ENCODE data around the gene DNHD1. TPM values are rescaled to one million over a fixed set of nuclear protein-coding genes. Genes with fewer than 3 reads are reported as not detected.

DNHD1 gene
- total and polyA plus RNA-seq, 2 of the 4 experiments (the other 2 are of a cell fraction), result 1.8 to 3.6 TPM

DNA sequence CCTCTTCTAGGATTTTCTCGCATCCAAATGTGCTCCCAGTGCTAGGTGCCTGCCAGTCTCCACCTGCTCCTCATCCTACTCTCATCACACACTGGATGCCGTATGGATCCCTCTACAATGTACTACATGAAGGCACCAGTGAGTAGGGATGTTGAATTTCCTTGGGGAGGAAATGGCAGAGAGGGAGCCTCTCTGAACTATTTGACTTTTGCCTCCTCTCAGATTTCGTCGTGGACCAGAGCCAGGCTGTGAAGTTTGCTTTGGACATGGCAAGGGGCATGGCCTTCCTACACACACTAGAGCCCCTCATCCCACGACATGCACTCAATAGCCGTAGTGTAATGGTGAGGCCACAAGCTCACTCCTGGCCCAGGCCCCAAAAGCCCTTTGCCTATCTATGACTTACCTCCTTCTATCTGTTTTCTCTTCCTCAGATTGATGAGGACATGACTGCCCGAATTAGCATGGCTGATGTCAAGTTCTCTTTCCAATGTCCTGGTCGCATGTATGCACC, 112.5 kb downstream of the DNHD1 start (continued):
- TF ChIP-seq, protein P1, sequence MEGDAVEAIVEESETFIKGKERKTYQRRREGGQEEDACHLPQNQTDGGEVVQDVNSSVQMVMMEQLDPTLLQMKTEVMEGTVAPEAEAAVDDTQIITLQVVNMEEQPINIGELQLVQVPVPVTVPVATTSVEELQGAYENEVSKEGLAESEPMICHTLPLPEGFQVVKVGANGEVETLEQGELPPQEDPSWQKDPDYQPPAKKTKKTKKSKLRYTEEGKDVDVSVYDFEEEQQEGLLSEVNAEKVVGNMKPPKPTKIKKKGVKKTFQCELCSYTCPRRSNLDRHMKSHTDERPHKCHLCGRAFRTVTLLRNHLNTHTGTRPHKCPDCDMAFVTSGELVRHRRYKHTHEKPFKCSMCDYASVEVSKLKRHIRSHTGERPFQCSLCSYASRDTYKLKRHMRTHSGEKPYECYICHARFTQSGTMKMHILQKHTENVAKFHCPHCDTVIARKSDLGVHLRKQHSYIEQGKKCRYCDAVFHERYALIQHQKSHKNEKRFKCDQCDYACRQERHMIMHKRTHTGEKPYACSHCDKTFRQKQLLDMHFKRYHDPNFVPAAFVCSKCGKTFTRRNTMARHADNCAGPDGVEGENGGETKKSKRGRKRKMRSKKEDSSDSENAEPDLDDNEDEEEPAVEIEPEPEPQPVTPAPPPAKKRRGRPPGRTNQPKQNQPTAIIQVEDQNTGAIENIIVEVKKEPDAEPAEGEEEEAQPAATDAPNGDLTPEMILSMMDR (conservative IDR thresholded peaks at IDR 0.05; ENCODE audit: low read depth, low read length), result no peak
- TF ChIP-seq FOS (IDR thresholded peaks at IDR 0.05; ENCODE audit: low read depth, low read length), result no peak

DNA sequence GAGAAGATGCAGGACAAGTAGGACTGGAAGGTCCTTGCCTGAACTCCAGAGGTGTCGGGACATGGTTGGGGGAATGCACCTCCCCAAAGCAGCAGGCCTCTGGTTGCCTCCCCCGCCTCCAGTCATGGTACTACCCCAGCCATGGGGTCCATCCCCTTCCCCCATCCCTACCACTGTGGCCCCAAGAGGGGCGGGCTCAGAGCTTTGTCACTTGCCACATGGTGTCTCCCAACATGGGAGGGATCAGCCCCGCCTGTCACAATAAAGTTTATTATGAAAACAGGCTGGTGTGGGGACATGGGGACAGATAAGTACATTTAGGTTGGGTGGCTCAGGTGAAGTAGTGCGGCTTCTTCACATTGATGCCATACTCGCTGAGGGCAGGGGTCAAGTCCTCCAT, 113.5 kb downstream of the DNHD1 start:
- no peak overlapping the region for H2BK20ac ChIP-seq (ENCODE audit: low read depth, low read length)
- in situ Hi-C loops (cut with MboI; ENCODE audit: low sequenced_read_pairs), result no loop called here
- peak overlapping the region; percentile 96; the same call in 1 of the 2 replicates for H3K9ac ChIP-seq (ENCODE audit: low read depth, low read length)
- H3K23ac ChIP-seq (ENCODE audit: low read depth, low read length), result peak overlapping the region; percentile 92; the same call in 1 of the 2 replicates
- H2AFZ ChIP-seq (replicated peaks; ENCODE audit: low read length, poor library complexity), result no peak overlapping the region
- dilution Hi-C loops (cut with HindIII; ENCODE audit: low sequenced_read_pairs, unreplicated experiment), result no loop called here
- H3K18ac ChIP-seq (ENCODE audit: low read depth, low read length), result no peak overlapping the region
- ChIA-PET CTCF (no interaction called here), POLR2A (ENCODE audit: unreplicated experiment) (no interaction called here)
- H3K4me2 ChIP-seq (ENCODE audit: low read depth, low read length), result peak overlapping the region; percentile 96; the same call in 1 of the 2 replicates
- peaks cover 31% of the 10 kb centered on the region for H3K4me1 ChIP-seq (ENCODE audit: control insufficient read depth, insufficient read depth, low read length)
- no peak overlapping the region for H2BK5ac ChIP-seq (ENCODE audit: low read depth, low read length, poor library complexity, severe bottlenecking)
- H4K5ac ChIP-seq (ENCODE audit: low read depth, low read length), result no peak overlapping the region
- no peak overlapping the region for H2BK15ac ChIP-seq (ENCODE audit: low read depth, low read length)
- H2BK120ac ChIP-seq (ENCODE audit: low read depth, low read length), result no peak overlapping the region
- no peak overlapping the region for H3K56ac ChIP-seq (ENCODE audit: extremely low read depth, insufficient read depth, low read length)
- peaks cover 33% of the 10 kb centered on the region for H3K9me1 ChIP-seq (ENCODE audit: insufficient read depth, low read length)
- TF ChIP-seq RFX5 (IDR thresholded peaks at IDR 0.05; ENCODE audit: low read depth, low read length) (no peak), POLR2A (IDR thresholded peaks at IDR 0.05; ENCODE audit: low read depth, low read length) (no peak), BHLHE40 (IDR thresholded peaks at IDR 0.05; ENCODE audit: low read depth, low read length) (no peak)
- H4K8ac ChIP-seq (ENCODE audit: low read depth in 2 of 2, low read length in 2 of 2), result 0 out of 4 replicates have a peak overlapping the region, but pooled peaks of 1 of the 2 experiments have one; percentile 19
- no peak overlapping the region for H2AK9ac ChIP-seq (replicated peaks; ENCODE audit: low read depth, low read length, poor library complexity)
- peaks cover 8% of the 10 kb centered on the region for H4K20me1 ChIP-seq (ENCODE audit: insufficient read depth, low read length)
- H4K91ac ChIP-seq (ENCODE audit: insufficient read depth, low read depth, low read length), result no peak overlapping the region
- no peak for DNase-seq
- peaks cover 31 to 73% of the 10 kb centered on the region in 2 experiments for H3K79me1 ChIP-seq (ENCODE audit: low read depth in 1 of 2, low read length in 2 of 2)
- intact Hi-C loops (cut with micrococcal nuclease), result no loop called here
- no peaks in the 10 kb centered on the region for H3K27me3 ChIP-seq (ENCODE audit: control insufficient read depth, insufficient read depth, low read length)
- peak overlapping the region; percentile 84; the same call in 1 of the 2 replicates for H3K27ac ChIP-seq (ENCODE audit: insufficient read depth, low read length)
- peak overlapping the region; percentile 20; the same call in 1 of the 2 replicates for H2AK5ac ChIP-seq (ENCODE audit: low read depth, low read length)
- no peak for ATAC-seq (ENCODE audit: low read depth)
- H3K4ac ChIP-seq (ENCODE audit: low read depth, low read length), result no peak overlapping the region
- H3K9me3 ChIP-seq (ENCODE audit: control insufficient read depth, insufficient read depth, low read length), result no peaks in the 10 kb centered on the region
- no peak overlapping the region for H3K4me3 ChIP-seq (ENCODE audit: insufficient read depth, low read depth, low read length)
- H3K36me3 ChIP-seq (ENCODE audit: control insufficient read depth, insufficient read depth, low read length), result peaks cover 55% of the 10 kb centered on the region
- BruUV-seq (replicated peaks), result no TSS peak
- WGBS, 2 experiments (ENCODE audit: extremely low coverage in 2 of 2, insufficient read length in 1 of 2), result 100% methylated on average over 1 of the region's 6 CpGs; no CpG with 5 or more reads in 1 of the 2 experiments
- H3K14ac ChIP-seq (replicated peaks; ENCODE audit: low read depth, low read length), result no peak overlapping the region
